HEK293 (cell line): ENCODE results near the gene RAB13.

Experiments used
- CTCF ChIA-PET: fragments of 350-600 bp; formaldehyde crosslinking; extraction: SDS; loops from one replicate; lab custom pipeline; 2021; ENCODE audit warnings: antibody characterized with exemption; lab: Yijun Ruan, JAX
- POLR2A ChIA-PET: fragments of 300-600 bp; formaldehyde crosslinking; extraction: SDS; loops from one replicate; lab custom pipeline; 2020; ENCODE audit warnings: antibody characterized with exemption, inconsistent platforms; lab: Yijun Ruan, JAX
- H3K27ac ChIP-seq: fragments of 200-500 bp; sonication (Bioruptor generic); 2 replicates; pipeline ENCODE4 v1.5.1; 2014; ENCODE audit warnings: low read depth, low read length, control low read depth, inconsistent platforms; ENCODE audit errors: extremely low read depth
- H3K36me3 ChIP-seq, 2 experiments: fragments of 200-500 bp in 1 of 2; sonication (Bioruptor generic) in 1 of 2; 1 replicate in 1 of 2; 2 replicates in 1 of 2; pipeline ENCODE4 v1.5.1; 2014 to 2017; ENCODE audit warnings: inconsistent platforms in 2 of 2, low read length in 2 of 2; ENCODE audit not compliant: control insufficient read depth in 2 of 2, insufficient read depth in 1 of 2
- H3K4me1 ChIP-seq: fragments of 200-500 bp; sonication (Bioruptor generic); 2 replicates; pipeline ENCODE4 v1.5.1; 2014; ENCODE audit warnings: mild to moderate bottlenecking, low read length, inconsistent platforms; ENCODE audit not compliant: control insufficient read depth, insufficient read depth
- H3K4me3 ChIP-seq: 2 replicates; pipeline ENCODE4 v1.5.1; 2011; ENCODE audit warnings: low read depth, mild to moderate bottlenecking, control low read depth, low read length, moderate library complexity
- H3K9me3 ChIP-seq: fragments of 200-500 bp; sonication (Bioruptor generic); 2 replicates; pipeline ENCODE4 v1.5.1; 2014; ENCODE audit warnings: low read depth, low read length, inconsistent platforms; ENCODE audit not compliant: control insufficient read depth, insufficient read depth
- GLIS2 ChIP-seq: fragments of 450-650 bp; formaldehyde crosslinking; IDR thresholded peaks from 2 replicates; pipeline ENCODE4 v1.5.1; 2016; ENCODE audit warnings: missing biosample characterization, missing genetic modification characterization
- IKZF3 ChIP-seq: fragments of 450-650 bp; IDR thresholded peaks from 2 replicates; pipeline ENCODE4 v1.5.0; 2018; ENCODE audit warnings: missing biosample characterization, mild to moderate bottlenecking, missing genetic modification characterization, moderate library complexity
- KLF16 ChIP-seq: fragments of 450-650 bp; formaldehyde crosslinking; IDR thresholded peaks from 2 replicates; pipeline ENCODE4 v1.5.1; 2017; ENCODE audit warnings: missing biosample characterization, missing genetic modification characterization
- PRDM1 ChIP-seq: fragments of 450-650 bp; formaldehyde crosslinking; IDR thresholded peaks from 2 replicates; pipeline ENCODE4; 2016; ENCODE audit warnings: missing biosample characterization, missing genetic modification characterization
- WT1 ChIP-seq: fragments of 450-650 bp; formaldehyde crosslinking; IDR thresholded peaks from 2 replicates; pipeline ENCODE4 v1.5.1; 2016; ENCODE audit warnings: missing biosample characterization, missing genetic modification characterization
- ZBTB17 ChIP-seq: fragments of 450-650 bp; formaldehyde crosslinking; IDR thresholded peaks from 2 replicates; pipeline ENCODE4 v1.5.1; 2016; ENCODE audit warnings: missing biosample characterization, missing genetic modification characterization
- ZBTB20 ChIP-seq: fragments of 450-650 bp; formaldehyde crosslinking; IDR thresholded peaks from 2 replicates; pipeline ENCODE4 v1.5.1; 2016; ENCODE audit warnings: missing biosample characterization, missing genetic modification characterization
- ZBTB21 ChIP-seq: fragments of 450-650 bp; formaldehyde crosslinking; IDR thresholded peaks from 2 replicates; pipeline ENCODE4 v1.5.1; 2017; ENCODE audit warnings: missing biosample characterization, missing genetic modification characterization
- ZEB2 ChIP-seq: fragments of 450-650 bp; formaldehyde crosslinking; IDR thresholded peaks from 2 replicates; pipeline ENCODE4 v1.5.1; 2016; ENCODE audit warnings: missing biosample characterization, missing genetic modification characterization
- ZIC2 ChIP-seq: fragments of 450-650 bp; formaldehyde crosslinking; IDR thresholded peaks from 2 replicates; pipeline ENCODE4 v1.5.1; 2016; ENCODE audit warnings: missing biosample characterization, missing genetic modification characterization
- ZNF112 ChIP-seq: fragments of 450-650 bp; formaldehyde crosslinking; IDR thresholded peaks from 2 replicates; pipeline ENCODE4 v1.5.0; 2017; ENCODE audit warnings: missing biosample characterization, missing genetic modification characterization
- ZNF121 ChIP-seq: fragments of 450-650 bp; formaldehyde crosslinking; IDR thresholded peaks from 2 replicates; pipeline ENCODE4 v1.5.1; 2016; ENCODE audit warnings: missing biosample characterization, missing genetic modification characterization
- ZNF2 ChIP-seq: fragments of 450-650 bp; formaldehyde crosslinking; IDR thresholded peaks from 2 replicates; pipeline ENCODE4 v1.5.1; 2016; ENCODE audit warnings: missing biosample characterization, missing genetic modification characterization
- ZNF202 ChIP-seq: fragments of 450-650 bp; formaldehyde crosslinking; IDR thresholded peaks from 2 replicates; pipeline ENCODE4 v1.5.1; 2016; ENCODE audit warnings: missing biosample characterization, missing genetic modification characterization, borderline replicate concordance
- ZNF423 ChIP-seq: fragments of 450-650 bp; formaldehyde crosslinking; IDR thresholded peaks from 2 replicates; pipeline ENCODE4 v1.5.1; 2016; ENCODE audit warnings: missing biosample characterization, missing genetic modification characterization
- ZNF629 ChIP-seq: fragments of 450-650 bp; formaldehyde crosslinking; IDR thresholded peaks from 2 replicates; pipeline ENCODE4 v1.5.1; 2017; ENCODE audit warnings: missing biosample characterization, missing genetic modification characterization
- ZNF76 ChIP-seq: fragments of 450-650 bp; formaldehyde crosslinking; IDR thresholded peaks from 2 replicates; pipeline ENCODE4; 2016; ENCODE audit warnings: low read depth, missing biosample characterization, missing genetic modification characterization, borderline replicate concordance
- ZNF792 ChIP-seq: fragments of 450-650 bp; formaldehyde crosslinking; IDR thresholded peaks from 2 replicates; pipeline ENCODE4 v1.5.1; 2016; ENCODE audit warnings: missing biosample characterization, missing genetic modification characterization
- TF ChIP-seq, protein P1 (sequence below): fragments of 450-650 bp; formaldehyde crosslinking; optimal IDR thresholded peaks from 2 replicates; pipeline ENCODE3; 2016; ENCODE audit warnings: missing biosample characterization, mild to moderate bottlenecking, missing genetic modification characterization
- TF ChIP-seq, protein P2 (sequence below): fragments of 450-650 bp; formaldehyde crosslinking; IDR thresholded peaks from 2 replicates; pipeline ENCODE4 v1.5.1; 2017; ENCODE audit warnings: missing biosample characterization, missing genetic modification characterization
- TF ChIP-seq, protein P3 (sequence below): fragments of 450-650 bp; formaldehyde crosslinking; IDR thresholded peaks from 2 replicates; pipeline ENCODE4 v1.5.1; 2016; ENCODE audit warnings: missing biosample characterization, missing genetic modification characterization
- TF ChIP-seq, protein P4 (sequence below): fragments of 450-650 bp; formaldehyde crosslinking; IDR thresholded peaks from 2 replicates; pipeline ENCODE4 v1.5.1; 2016; ENCODE audit warnings: missing biosample characterization, missing genetic modification characterization

Gene RAB13

DNA sequence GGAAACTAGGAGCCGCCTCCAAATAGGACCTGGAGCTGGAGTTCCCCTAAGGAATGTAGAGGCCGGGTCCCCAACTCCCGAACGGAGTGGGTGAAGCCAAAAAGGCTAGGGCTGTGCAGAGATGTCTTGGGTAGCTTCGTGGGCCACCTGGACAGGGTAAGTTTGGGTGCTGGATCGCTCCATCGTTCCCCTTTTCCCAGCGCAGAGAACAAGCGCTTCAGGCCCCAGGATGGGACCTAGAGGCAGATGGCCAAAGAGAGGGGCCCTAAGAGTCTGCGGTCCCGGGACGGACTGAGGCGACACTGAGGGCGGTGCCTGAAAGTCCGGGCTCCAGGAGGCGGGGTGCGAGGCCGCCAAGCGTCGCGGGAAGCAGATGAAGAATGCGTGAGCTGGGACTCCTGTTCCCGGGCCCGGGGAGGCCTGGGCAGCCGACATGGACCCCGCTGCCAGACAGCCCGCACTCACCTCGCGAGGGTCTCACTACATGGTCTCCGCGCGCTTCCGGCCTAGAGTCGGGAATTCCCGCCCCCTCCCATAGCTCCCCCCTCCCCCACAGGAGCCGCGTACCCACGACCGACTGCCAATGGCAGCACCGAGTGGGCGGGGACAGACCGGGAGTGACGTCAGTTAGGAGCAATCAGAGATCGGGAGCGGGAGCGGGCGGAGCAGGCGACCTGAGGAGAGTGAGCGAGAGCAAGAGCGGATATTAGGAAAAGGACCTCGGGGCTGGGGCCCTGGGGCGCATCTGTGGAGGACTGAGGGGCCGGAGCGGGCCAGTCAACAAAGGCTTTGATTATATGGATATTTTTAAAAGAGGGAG, 22.9 kb downstream of the RAB13 start, which contains the start of gene SLC39A1 (continued):
- TF ChIP-seq ZNF202 (tag by site-specific recombination) (no peak), ZNF629 (0 out of 2 replicates have a peak, but pooled peaks have one; percentile 64), ZBTB17 (tag by site-specific recombination) (peak; percentile 86), ZNF112 (tag by site-specific recombination) (no peak), ZIC2 (peak; percentile 29; the same call in 1 of the 2 replicates), KLF16 (tag by site-specific recombination) (peak; percentile 74), ZEB2 (tag by site-specific recombination) (peak; percentile 38; the same call in 1 of the 2 replicates), ZBTB21 (tag by site-specific recombination) (peak; percentile 33; the same call in 1 of the 2 replicates), ZNF2 (tag by site-specific recombination) (0 out of 2 replicates have a peak, but pooled peaks have one; percentile 31), ZNF121 (tag by site-specific recombination) (peak; percentile 99)
- TF ChIP-seq, protein P1, sequence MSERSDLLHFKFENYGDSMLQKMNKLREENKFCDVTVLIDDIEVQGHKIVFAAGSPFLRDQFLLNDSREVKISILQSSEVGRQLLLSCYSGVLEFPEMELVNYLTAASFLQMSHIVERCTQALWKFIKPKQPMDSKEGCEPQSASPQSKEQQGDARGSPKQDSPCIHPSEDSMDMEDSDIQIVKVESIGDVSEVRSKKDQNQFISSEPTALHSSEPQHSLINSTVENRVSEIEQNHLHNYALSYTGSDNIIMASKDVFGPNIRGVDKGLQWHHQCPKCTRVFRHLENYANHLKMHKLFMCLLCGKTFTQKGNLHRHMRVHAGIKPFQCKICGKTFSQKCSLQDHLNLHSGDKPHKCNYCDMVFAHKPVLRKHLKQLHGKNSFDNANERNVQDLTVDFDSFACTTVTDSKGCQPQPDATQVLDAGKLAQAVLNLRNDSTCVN, result peak; percentile 73
- TF ChIP-seq, protein P2, sequence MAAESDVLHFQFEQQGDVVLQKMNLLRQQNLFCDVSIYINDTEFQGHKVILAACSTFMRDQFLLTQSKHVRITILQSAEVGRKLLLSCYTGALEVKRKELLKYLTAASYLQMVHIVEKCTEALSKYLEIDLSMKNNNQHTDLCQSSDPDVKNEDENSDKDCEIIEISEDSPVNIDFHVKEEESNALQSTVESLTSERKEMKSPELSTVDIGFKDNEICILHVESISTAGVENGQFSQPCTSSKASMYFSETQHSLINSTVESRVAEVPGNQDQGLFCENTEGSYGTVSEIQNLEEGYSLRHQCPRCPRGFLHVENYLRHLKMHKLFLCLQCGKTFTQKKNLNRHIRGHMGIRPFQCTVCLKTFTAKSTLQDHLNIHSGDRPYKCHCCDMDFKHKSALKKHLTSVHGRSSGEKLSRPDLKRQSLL (tag by site-specific recombination), result 0 out of 2 replicates have a peak, but pooled peaks have one; percentile 38

DNA sequence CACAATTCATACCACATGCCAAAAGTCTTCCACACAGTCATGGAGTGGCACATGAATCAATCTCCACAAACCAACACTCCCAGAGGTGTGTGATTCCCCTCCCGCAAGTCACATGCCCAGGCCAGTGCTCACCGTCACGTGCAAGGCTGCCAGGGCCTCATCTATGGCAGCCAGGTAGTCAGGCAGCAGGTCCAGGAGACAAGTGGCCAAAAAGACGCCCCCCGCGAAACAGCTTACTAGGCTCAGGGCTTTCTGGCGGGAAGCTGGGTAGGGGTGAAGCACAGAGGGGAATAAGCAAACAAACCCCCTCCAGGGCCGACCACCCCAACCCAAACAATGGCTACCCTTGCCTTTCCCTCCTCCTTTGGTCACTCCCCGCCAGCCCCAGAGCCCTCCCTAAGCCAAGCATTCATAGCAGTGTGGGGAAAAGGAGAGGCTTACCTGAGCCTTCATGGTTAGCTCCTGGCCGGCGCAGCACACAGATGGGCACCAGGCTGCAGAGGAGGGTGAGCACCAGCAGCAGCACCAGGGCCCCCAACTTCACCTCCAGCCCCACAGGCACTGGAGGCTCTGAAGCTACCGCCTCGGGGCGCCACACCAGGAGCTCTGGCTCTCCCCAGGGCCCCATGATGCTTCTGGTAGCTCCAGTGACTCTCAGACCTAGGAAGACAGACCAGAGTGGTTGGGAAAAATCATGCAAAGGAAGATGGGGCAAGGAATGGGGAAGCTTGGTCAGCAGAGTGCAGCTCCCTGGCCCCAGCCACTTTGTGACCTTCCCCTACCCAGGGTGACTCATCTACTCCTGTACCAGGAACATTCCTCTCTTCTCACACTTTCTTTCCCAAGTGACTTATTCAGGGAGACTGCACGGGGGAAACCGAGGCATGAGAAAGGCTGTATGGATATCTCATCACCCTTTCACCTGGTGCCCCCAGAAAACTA, 23.8 kb downstream of the RAB13 start:
- H3K36me3 ChIP-seq, result peaks cover 0 to 31% of the 10 kb centered on the region in 2 experiments; a peak in 2 of 3 replicates
- peak overlapping the region; percentile 53 for H3K27ac ChIP-seq
- CTCF ChIA-PET, result interaction anchor here (0.9 to 2.2 kb wide), 3 partner anchors 16 to 141 kb away, joined by 3 to 9 read pairs (median 7); partner anchors contain the start of genes DENND4B and RAB13
- POLR2A ChIA-PET, result interaction anchor here (0.5 to 3.0 kb wide), 13 partner anchors 7 to 187 kb away, joined by 3 to 58 read pairs (median 7); partner anchors contain the start of genes DENND4B, GATAD2B, JTB and RAB13
- H3K9me3 ChIP-seq, result no peaks in the 10 kb centered on the region
- H3K4me1 ChIP-seq, result peaks cover 4% of the 10 kb centered on the region; the same call in 1 of the 2 replicates
- H3K4me3 ChIP-seq, result peak overlapping the region; percentile 62
- peak; percentile 59 for TF ChIP-seq PRDM1 (tag by site-specific recombination)
- TF ChIP-seq, protein P3, sequence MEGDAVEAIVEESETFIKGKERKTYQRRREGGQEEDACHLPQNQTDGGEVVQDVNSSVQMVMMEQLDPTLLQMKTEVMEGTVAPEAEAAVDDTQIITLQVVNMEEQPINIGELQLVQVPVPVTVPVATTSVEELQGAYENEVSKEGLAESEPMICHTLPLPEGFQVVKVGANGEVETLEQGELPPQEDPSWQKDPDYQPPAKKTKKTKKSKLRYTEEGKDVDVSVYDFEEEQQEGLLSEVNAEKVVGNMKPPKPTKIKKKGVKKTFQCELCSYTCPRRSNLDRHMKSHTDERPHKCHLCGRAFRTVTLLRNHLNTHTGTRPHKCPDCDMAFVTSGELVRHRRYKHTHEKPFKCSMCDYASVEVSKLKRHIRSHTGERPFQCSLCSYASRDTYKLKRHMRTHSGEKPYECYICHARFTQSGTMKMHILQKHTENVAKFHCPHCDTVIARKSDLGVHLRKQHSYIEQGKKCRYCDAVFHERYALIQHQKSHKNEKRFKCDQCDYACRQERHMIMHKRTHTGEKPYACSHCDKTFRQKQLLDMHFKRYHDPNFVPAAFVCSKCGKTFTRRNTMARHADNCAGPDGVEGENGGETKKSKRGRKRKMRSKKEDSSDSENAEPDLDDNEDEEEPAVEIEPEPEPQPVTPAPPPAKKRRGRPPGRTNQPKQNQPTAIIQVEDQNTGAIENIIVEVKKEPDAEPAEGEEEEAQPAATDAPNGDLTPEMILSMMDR (tag by site-specific recombination), result 0 out of 2 replicates have a peak, but pooled peaks have one; percentile 20
- peak; percentile 17 for TF ChIP-seq IKZF3
- TF ChIP-seq, protein P4, sequence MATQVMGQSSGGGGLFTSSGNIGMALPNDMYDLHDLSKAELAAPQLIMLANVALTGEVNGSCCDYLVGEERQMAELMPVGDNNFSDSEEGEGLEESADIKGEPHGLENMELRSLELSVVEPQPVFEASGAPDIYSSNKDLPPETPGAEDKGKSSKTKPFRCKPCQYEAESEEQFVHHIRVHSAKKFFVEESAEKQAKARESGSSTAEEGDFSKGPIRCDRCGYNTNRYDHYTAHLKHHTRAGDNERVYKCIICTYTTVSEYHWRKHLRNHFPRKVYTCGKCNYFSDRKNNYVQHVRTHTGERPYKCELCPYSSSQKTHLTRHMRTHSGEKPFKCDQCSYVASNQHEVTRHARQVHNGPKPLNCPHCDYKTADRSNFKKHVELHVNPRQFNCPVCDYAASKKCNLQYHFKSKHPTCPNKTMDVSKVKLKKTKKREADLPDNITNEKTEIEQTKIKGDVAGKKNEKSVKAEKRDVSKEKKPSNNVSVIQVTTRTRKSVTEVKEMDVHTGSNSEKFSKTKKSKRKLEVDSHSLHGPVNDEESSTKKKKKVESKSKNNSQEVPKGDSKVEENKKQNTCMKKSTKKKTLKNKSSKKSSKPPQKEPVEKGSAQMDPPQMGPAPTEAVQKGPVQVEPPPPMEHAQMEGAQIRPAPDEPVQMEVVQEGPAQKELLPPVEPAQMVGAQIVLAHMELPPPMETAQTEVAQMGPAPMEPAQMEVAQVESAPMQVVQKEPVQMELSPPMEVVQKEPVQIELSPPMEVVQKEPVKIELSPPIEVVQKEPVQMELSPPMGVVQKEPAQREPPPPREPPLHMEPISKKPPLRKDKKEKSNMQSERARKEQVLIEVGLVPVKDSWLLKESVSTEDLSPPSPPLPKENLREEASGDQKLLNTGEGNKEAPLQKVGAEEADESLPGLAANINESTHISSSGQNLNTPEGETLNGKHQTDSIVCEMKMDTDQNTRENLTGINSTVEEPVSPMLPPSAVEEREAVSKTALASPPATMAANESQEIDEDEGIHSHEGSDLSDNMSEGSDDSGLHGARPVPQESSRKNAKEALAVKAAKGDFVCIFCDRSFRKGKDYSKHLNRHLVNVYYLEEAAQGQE, result no peak
- TF ChIP-seq GLIS2, result peak; percentile 39
- TF ChIP-seq ZNF2 (tag by site-specific recombination), result no peak
- TF ChIP-seq ZNF76 (tag by site-specific recombination), result peak; percentile 82
- peak; percentile 79 for TF ChIP-seq ZNF423 (tag by site-specific recombination)
- peak; percentile 40; the same call in 1 of the 2 replicates for TF ChIP-seq ZIC2
- TF ChIP-seq ZBTB20 (tag by site-specific recombination), result peak; percentile 47; the same call in 1 of the 2 replicates
- no peak for TF ChIP-seq ZNF792 (tag by site-specific recombination)
- TF ChIP-seq WT1, result peak; percentile 54; the same call in 1 of the 2 replicates
